ENCODE measurements around the gene CCDC137.
"Not testable (repeated sequence)": the region's sequence is repeated elsewhere in the genome, so short reads cannot be mapped to it uniquely, and the experiment has no call there.

Gene CCDC137

DNA sequence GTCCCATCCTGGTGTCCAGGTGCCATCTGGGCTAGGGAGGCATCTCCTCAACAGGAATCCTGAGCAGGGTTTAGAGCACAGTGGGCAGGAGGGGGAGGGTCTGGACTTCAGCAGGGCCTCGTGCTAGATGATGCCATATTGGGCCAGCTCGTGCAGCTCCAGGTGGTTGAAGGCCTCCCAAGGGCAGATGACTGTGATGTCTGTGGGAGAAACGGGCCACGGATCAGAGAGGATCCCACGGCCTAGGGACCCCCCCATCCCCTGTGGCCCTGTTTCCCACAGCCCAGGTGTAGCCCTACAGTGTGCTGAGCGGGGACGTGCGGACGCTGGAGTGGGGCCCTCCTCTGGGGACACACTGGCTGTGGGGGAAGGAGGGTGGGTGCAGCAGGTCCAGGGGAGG, 15.6 kb upstream of the CCDC137 start:
- no peak for DNase-seq (ENCODE audit: low read depth, low spot score)

DNA sequence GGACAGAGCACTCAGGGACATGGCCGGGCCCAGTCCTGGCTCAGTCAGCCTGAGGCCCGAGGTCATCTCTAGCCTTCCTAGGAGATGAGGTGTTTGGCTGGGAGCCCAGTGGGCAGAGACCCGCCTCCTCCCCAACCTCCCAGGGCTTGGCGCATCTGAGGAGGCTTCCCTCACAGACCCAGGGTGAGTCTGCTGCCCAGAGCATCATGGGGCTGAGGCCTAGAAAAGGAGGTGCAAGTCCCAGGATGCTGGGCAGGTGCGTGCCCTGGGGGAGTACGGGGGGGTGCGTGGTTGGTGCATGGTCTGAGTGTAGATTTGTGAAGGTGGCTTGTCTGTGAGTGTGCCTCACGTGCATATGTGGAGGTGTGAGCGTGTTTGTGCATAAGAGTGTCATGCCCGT, 14.8 kb upstream of the CCDC137 start:
- DNase-seq (ENCODE audit: low read depth, low spot score), result no peak

DNA sequence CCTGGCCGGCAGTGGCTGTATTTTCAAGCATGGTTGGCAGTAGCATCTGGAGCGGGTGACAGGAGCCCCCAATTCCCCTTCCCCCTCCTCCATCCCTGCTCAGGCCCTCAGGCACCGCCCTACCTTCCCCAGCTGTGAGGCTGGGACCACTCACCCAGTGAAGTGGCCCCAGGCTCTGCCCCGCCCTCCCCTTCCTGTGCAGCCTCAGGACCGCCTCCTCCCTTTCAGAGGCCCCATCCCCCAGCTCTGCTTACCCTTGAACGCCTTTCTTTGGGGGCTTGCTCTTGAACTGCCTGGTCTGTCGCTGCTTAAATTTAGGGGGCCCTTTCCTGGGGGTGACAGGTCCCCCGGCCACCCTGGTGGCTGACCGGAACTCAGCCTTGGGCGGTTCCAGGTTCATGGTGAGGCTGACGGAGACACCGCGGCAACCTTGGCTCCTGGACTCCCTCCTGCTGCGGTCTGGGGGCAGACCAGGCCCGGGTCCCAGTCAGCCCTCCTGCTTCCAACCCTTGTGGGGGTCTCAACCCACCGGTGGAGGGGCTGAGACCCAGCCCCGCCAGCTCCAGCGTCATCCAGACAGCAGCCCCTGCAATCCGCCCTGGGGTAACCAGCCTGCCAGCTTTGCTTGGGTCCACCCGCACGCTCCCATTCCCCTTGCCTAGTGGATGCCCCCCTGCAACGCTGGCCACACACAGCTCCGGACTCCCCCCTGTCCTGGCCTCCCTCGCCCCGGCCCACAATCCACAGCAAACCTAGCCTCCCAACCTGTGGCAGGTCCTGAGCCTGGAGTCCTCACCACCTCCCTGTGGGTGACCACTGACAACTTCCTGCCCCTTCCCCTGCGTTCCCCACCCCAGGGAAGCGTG, 13.4 kb upstream of the CCDC137 start:
- no peak for DNase-seq (ENCODE audit: low read depth, low spot score)

DNA sequence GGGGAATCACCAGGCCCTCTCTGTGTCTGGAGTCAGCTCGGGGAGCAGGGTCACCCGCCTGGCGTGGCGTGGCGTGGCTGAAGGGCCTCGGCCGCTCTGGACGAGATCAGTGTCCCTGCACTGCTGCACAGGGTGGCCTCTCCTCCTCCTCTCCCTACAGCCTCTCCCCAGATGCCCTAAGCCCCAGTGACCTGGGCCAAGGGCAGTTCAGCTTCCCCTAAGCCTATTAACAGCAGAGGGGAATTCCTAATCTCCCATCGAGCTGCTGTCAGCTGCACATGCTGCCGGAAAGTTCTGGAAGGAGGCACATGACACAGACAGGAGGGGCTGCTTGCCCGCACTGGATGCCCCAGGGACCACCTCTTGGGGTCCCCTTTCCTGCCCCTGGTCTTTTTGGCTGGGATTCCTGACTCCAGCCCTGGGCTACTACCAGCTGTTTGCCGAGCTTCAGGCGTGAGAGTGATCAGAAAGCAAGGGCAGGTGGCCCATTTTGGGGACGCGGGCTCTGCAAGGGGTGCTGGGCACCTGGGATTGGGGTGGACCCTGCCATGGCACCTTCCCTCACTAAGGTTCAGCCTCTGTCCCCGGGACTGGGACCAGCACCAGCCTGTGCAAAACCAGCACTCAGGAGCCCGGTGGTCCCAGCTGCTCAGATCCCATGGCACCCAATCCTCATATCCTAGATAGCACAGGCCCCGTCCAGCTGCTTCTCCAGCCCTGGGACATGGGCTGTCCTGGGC, 11.0 kb upstream of the CCDC137 start:
- no peak for DNase-seq (ENCODE audit: low read depth, low spot score)

DNA sequence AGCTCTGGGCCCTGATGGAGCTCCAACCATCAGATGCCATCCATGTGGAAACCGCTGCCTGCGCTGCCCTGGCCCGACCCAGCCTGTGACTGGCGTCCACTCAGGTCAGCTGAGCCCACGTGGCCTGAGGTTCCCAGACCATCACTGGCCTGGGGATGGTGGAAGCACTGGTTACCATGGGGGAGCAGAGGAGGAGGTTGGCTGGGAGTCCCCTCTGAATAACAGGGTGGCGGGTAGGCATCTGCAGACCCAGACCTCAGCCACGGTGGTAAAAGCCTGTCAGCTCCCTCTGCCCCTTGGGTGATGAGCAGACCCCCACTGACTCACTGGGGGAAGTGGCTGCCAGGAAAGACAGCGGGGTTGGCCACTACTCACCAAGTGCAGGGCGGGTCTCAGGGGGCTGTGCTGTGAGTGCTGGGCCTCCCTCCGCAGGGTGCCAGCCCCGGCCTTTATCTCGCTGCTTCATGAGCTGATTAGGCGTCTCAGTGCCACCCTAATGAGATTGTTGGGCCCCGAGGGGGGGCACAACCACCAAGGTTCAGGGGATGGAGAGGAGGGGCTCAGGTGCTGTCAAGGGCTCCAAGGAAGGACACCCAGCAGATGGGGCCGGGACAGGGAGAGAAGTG, 10.3 kb upstream of the CCDC137 start, which contains the start of gene PDE6G:
PDE6G (minus strand) TSS at position 425 of the 626 bp plus-strand sequence. CDS start 3,237 bp downstream, outside the sequence.
- no peak for DNase-seq (ENCODE audit: low read depth, low spot score)

DNA sequence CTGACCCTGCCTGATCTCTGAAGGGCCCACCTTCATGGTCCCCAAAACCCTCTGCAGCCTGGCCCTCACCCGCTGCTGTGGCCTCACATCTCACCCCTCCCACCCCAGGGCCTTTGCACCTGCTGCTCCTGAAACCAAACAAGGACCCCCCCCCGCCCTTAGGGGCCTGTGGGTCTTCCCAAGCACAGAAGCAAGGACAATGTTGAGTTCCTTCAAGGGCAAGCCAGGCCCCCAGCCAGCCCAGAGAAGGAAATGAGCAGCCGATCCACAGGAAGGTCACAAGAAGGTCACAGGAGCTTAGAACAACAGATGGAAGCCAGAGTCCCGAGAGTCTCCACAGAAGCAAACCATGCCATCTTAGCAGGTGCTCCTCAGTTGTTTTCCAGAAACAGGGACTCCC, 9.7 kb upstream of the CCDC137 start:
- DNase-seq (ENCODE audit: low read depth, low spot score), result no peak

DNA sequence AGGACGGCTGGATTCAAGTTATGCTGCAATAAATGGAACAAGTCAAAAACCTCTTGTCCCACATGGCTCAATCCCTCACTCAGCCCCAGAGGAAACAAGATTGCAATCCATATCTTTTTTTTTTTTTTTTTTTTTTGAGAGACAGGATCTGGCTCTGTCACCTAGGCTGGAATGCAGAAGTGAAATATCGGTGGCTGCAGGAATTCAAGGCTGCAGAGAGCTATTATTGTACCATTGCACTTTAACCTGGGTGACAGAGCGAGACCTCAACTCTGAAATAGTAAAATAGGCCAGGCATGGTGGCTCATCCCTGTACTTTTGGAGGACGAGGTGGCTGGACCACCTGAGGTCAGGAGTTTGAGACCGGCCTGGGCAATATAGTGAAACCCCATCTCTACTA, 7.5 kb upstream of the CCDC137 start:
- DNase-seq (ENCODE audit: low read depth, low spot score), result no peak

DNA sequence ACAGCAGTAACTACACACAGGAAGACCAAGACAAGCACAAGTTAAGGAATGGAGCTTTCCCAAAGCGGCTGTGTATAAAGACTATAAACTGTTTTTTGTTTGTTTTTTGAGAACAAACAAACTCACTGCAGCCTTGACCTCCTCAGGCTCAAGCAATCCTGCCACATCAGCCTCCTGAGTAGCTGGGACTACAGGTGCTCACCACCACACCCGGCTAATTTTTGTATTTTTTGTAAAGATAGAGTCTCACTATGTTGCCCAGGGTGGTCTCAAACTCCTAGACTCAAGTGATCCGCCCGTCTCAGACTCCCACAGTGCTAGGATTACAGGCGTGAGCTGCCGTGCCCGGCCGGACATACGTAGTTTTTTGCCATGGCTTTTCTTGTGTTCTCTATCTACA, 6.1 kb upstream of the CCDC137 start:
- no peak for DNase-seq (ENCODE audit: low read depth, low spot score)

DNA sequence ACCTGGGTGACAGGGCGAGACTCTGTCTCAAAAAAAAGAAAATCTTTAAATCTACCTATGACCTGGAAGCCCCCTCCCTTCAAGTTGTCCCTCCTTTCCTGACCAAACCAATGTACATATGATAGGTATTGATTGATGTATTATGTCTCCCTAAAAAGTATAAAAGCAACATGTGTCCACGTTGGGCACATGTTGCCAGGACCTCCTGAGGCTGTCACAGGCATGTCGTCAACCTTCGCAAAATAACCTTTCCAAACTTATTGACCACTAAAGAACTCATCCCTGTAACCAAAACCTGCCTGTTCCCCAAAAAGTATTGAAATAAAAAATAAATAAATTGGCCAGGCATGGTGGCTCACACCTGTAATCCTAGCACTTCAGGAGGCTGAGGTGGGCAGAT, 4.5 kb upstream of the CCDC137 start:
- DNase-seq (ENCODE audit: low read depth, low spot score), result no peak

DNA sequence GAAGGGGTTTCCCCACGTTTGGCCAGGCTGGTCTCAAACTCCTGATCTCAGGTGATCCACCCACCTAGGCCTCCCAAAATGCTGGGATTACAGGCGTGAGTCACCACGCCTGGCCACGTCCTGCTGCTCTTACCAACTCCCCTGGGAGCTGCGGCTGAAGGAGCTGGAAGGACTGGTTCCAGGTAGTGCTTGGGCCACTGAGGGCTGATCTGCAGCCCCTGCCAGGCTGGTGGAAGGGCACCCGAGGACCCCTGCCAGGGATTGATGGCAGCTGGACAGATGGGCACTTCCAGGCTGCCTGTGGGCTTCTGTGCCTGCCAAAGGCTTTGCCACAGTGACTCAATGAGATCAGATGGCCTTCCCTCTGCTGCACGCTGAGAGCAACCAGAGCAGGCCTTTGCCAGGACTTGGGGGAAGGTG, 2.5 kb upstream of the CCDC137 start:
- DNase-seq (ENCODE audit: low read depth, low spot score), result no peak

DNA sequence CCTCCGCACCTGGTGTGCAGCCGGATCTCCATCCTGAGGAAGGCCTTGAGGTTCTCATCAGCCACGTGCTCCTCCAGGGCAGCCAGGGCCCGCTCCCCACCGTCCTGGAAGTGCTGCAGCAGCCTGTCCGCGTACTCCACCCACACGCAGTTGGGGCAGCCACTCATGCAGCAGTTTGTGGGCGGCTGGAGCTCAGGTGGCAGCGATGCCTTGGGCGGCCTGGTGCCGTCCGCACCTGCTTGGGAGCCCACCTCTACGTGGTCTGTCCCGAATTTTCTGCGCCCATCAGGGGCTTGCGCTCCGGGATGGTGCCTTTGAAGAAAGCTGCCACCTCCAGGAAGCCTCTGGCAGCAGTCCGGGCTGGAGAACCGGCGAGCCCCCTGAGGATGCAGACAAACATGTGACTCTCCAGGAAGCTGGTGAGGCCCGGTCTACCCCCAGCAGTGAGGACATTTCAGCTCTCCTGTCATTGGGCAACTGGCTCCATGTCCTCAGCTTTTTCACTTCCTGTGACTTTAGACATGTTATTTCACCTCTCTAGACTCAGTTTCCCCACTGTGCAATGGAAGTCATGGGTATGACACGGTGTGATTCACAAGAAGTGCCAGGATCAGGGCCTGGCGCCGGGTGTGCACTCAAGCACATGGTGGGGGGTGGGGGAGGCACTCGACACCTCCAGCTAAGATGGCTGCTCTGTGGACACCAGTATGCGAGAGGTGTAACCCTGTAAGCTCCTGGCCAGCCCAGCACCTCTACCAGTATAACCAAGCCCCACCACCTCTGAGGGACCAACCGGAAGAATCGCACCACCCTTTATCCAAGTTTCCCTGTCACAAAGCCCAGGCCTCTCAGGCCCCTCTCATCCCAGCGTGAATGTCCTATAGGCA, 1.1 kb upstream of the CCDC137 start:
- no peak for DNase-seq (ENCODE audit: low read depth, low spot score)

DNA sequence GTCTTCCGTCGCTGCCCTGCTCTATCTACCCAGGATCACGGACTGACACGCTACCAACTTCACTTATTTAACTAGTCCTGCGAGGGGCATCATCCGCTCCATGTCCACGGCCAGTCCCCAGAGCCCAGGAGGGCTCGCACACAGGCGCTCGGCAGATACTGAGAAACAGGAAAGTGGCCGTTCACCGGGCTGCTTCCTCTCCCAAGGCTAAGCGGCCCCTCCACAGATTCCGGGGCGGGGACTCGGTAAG, 520 bp upstream of the CCDC137 start:
- no peak for DNase-seq (ENCODE audit: low read depth, low spot score)

DNA sequence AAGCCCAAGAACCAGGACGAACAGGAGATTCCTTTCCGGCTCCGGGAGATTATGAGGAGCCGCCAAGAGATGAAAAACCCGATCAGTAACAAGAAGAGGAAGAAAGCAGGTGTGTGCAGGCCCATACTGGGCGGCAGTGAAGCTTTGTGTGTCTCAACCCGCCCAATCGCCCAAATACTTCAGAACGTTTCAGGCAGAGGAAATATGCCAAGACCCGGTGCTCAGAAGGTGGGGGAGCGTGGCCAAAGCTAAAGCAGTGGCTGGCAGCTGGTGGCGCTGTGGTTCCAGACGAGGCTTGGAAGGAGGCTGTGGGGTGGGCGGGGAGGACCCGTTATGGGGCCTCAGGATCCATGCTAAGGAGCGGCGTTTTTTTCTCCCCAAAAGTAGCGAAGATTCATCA, 1.2 kb downstream of the CCDC137 start:
- no peak for DNase-seq (ENCODE audit: low read depth, low spot score)

DNA sequence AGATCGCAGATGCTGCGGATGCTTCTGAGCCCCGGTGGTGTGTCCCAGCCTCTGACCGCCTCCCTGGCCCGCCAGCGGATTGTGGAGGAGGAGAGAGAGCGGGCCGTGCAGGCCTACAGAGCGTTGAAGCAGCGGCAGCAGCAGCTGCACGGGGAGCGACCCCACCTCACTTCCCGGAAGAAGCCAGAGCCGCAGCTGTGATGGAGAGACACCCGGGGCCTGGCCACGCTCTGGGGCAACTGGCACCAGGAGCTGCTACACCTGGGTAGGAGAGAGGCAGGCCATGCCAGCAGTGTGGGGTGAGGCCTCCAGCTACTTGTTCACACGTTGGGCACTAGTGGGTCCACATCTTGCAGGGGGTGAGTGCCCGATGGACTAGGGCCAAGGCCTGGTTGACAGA, 6.0 kb downstream of the CCDC137 start:
- no peak for DNase-seq (ENCODE audit: low read depth, low spot score)

DNA sequence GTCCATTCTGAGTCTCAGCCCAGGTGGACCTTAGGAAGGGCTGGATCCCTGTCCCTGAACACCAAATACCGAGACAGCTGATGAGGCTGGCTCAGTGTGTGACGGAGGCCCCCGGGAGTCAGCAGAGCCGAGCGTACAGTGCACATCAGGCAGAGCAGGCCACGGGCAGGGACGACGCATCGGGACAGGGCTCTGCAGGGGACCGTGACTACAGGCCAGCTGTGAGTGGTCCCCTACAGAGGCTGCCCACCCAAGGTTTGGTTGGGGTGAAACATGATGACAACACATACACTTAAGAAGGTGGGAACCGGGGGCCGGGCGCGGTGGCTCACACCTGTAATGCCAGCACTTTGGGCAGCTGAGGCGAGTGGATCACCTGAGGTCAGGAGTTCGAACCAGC, 6.4 kb downstream of the CCDC137 start:
- no peak for DNase-seq (ENCODE audit: low read depth, low spot score)

DNA sequence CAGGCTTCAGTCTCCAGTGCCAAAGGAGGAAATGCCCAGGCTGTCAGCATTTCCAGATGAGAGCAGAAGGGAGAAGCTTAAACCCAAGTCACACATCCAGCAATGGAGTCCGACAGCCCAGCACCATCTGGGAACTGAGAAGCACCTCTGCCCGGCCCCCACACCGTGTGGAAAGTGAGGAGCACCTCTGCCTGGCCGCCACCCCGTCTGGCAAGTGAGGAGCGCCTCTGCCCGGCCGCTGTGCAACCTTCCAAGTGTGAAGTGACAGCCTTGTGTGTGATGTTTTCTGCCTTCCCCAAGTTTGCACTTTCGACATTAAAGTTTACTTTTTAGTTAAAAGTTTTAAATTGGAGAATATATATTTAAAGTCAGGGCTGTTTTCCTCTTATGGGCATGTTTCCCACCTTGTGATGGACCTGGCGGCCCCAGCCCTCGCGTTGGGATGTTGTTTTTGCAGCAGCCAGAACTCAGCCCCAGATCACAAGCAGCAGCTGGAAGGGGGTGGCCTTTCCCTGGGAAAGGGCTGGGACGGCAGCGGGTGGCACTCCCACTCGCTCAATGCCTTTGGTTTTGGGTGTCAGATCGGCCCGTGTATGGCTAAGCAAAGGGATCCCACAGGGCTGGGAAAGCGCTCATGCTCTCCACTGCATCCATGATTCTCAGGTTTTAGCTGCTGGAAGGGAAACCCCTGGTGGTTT, 7.2 kb downstream of the CCDC137 start:
- DNase-seq (ENCODE audit: low read depth, low spot score), result no peak

DNA sequence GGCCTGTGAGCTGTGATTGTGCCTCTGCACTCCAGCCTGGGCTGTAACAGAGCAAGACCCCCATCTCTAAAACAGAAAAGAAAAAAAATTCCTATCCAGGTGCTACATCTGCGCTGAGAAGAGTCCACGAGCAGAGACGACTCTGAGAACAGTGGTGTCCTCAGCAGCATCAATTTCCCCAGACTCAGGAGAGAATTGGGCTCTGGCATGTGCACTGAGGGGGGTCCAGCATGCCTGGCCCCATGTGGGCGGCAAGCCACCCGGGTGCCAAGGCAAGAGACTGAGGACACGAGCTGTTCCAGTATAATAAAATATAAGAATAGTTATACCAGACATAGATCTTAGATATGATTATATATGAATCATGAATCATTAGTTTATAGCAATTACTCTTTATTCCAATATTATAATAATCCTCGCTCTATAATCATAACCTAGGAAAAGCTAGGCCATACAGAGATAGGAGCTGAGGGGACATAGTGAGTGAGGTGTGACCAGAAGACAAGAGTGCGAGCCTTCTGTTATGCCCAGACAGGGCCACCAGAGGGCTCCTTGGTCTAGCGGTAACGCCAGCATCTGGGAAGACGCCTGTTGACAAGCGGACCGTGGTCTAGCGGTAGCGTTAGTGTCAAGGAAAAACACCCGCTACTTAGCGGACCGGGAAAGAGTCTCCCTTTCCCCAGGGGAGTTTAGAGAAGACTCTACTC, 9.1 kb downstream of the CCDC137 start:
- DNase-seq (ENCODE audit: low read depth, low spot score), result not testable (repeated sequence)

DNA sequence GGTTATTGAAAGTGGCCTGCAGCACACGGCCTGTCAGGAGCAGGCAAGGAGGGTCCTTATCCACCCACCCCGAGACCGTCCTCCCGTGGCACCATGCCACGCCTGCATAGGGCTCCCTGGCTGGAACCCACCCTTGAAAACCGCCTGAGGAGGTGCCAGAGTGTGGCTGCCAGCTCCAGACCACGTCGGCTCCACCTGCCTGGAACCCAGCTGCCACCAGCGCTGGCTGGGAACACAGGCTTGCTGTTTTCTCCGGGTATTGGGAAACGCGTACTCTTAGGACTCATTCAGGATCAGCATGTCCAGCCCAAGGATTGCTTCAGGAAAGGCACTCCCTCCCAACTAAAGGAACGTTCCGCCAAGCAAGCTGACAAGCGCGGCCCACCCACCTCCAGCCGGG, 10.4 kb downstream of the CCDC137 start:
- no peak for DNase-seq (ENCODE audit: low read depth, low spot score)

DNA sequence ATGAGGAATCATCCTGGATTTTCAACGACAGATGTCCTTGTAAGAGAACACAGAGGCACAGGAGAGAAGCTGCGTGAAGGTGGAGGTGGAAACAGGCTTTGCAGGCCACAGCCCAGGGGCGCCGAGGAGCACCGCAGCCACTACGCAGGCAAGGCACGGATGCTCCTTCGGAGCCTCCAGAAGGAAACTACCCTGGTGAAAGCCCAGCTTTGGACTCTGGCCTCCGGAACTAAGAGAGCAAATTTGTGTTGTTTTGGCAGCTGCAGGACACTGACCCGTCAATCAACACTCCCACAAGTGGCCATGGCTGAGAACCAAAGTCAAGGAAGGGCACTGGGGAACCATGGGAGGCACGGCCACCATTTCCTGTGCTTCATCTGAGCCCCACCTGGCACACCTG, 13.6 kb downstream of the CCDC137 start:
- DNase-seq (ENCODE audit: low read depth, low spot score), result no peak

DNA sequence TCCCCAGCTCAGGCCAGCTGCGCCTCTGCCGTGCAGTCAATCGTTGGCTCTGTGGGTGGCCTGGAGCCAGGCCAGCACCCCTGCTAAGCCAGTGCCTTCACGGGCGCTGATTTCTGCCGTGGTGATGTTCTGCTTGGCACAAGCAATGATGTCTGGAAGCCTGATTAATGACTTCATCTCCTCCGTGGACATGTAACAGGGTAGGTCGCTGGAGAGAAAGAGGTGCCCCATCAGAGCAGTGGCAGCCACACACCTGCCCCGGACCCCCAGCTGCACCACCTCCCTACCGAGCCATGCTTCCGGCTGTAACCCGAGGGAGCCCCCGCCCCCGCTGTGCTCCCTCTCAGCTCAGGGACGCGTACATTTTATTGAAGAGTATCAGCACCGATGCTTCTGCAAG, 15.1 kb downstream of the CCDC137 start:
- no peak for DNase-seq (ENCODE audit: low read depth, low spot score)
